ENCODE measurements around the gene MRC2. TPM values are rescaled to one million over a fixed set of nuclear protein-coding genes. Genes with fewer than 3 reads are reported as not detected.

Gene MRC2
- total RNA-seq, 3 donors from 2014 or later (not counting 1 experiment from before 2014, with no cell fraction given): 0.23 to 0.54 (median 0.50) TPM

- no peak for TF ChIP-seq CTCF (IDR thresholded peaks at IDR 0.05)
- no peaks in the 10 kb centered on the region for H3K9me3 ChIP-seq (ENCODE audit: control insufficient read depth, insufficient read depth, low read length)
- 57% methylated on average over 26 of the region's 27 CpGs for WGBS (ENCODE audit: insufficient coverage)
- Mint-ChIP-seq H3K4me1 (peaks cover 5 to 7% of the 10 kb centered on the region in 2 donors), H3K4me3 (no peak overlapping the region), H3K27me3 (ENCODE audit: low read depth in 2 of 2) (peaks cover 23 to 24% of the 10 kb centered on the region in 2 donors), H3K9me3 (no peaks in the 10 kb centered on the region), H3K36me3 (no peaks in the 10 kb centered on the region), H3K27ac (no peak overlapping the region)
- H3K36me3 ChIP-seq (ENCODE audit: control insufficient read depth, insufficient read depth, low read length): no peaks in the 10 kb centered on the region
- peaks cover 15% of the 10 kb centered on the region for H3K4me1 ChIP-seq (ENCODE audit: control insufficient read depth, insufficient read depth, low read length)
- no peak overlapping the region for H3K27ac ChIP-seq (ENCODE audit: low read length)
- DNase-seq (no peak), ATAC-seq (no peak)
- H3K27me3 ChIP-seq (ENCODE audit: control insufficient read depth, insufficient read depth, low read length): peaks cover 9% of the 10 kb centered on the region
- H3K4me3 ChIP-seq (ENCODE audit: low read length): no peak overlapping the region
- intact Hi-C loops (cut with micrococcal nuclease): no loop called here
Observed at GRCh38 chr17:62631936-62632924, 4.8 kb downstream of the MRC2 start.

GRCh38 chr17:62637809-62638208 lies 10.3 kb downstream of the MRC2 start:
- Histone ChIP-seq H3K27ac (ENCODE audit: low read length) (no peak overlapping the region), H3K36me3 (ENCODE audit: control insufficient read depth, insufficient read depth, low read length) (no peaks in the 10 kb centered on the region), H3K27me3 (ENCODE audit: control insufficient read depth, insufficient read depth, low read length) (no peaks in the 10 kb centered on the region), H3K4me1 (ENCODE audit: control insufficient read depth, insufficient read depth, low read length) (no peaks in the 10 kb centered on the region), H3K9me3 (ENCODE audit: control insufficient read depth, insufficient read depth, low read length) (no peaks in the 10 kb centered on the region), H3K4me3 (ENCODE audit: low read length) (no peak overlapping the region)
- DNase-seq (no peak), ATAC-seq (no peak)
- no peaks in the 10 kb centered on the region for H3K27me3 Mint-ChIP-seq (ENCODE audit: low read depth in 2 of 2)
- intact Hi-C loops (cut with micrococcal nuclease): no loop called here
- H3K4me1 Mint-ChIP-seq: no peaks in the 10 kb centered on the region
- H3K27ac Mint-ChIP-seq: no peak overlapping the region
- H3K4me3 Mint-ChIP-seq: no peak overlapping the region
- H3K36me3 Mint-ChIP-seq: no peaks in the 10 kb centered on the region
- H3K9me3 Mint-ChIP-seq: no peaks in the 10 kb centered on the region
- no peak for TF ChIP-seq CTCF (IDR thresholded peaks at IDR 0.05)
- WGBS (ENCODE audit: insufficient coverage): 75% methylated on average over 9 of the region's 9 CpGs

GRCh38 chr17:62641153-62641552 lies 13.7 kb downstream of the MRC2 start:
- no peak for ATAC-seq
- no peaks in the 10 kb centered on the region for H3K9me3 Mint-ChIP-seq
- H3K4me1 Mint-ChIP-seq: no peaks in the 10 kb centered on the region
- 75% methylated on average over 10 of the region's 10 CpGs for WGBS (ENCODE audit: insufficient coverage)
- Histone ChIP-seq H3K4me1 (ENCODE audit: control insufficient read depth, insufficient read depth, low read length) (no peaks in the 10 kb centered on the region), H3K9me3 (ENCODE audit: control insufficient read depth, insufficient read depth, low read length) (no peaks in the 10 kb centered on the region), H3K27me3 (ENCODE audit: control insufficient read depth, insufficient read depth, low read length) (no peaks in the 10 kb centered on the region), H3K27ac (ENCODE audit: low read length) (no peak overlapping the region), H3K4me3 (ENCODE audit: low read length) (no peak overlapping the region), H3K36me3 (ENCODE audit: control insufficient read depth, insufficient read depth, low read length) (no peaks in the 10 kb centered on the region)
- peaks cover 0 to 5% of the 10 kb centered on the region in 2 donors for H3K27me3 Mint-ChIP-seq (ENCODE audit: low read depth in 2 of 2)
- DNase-seq: no peak
- no peak overlapping the region for H3K4me3 Mint-ChIP-seq
- H3K27ac Mint-ChIP-seq: no peak overlapping the region
- TF ChIP-seq CTCF (IDR thresholded peaks at IDR 0.05): no peak
- H3K36me3 Mint-ChIP-seq: no peaks in the 10 kb centered on the region
- intact Hi-C loops (cut with micrococcal nuclease): no loop called here

Data from natural killer cell (primary cell).